Nephron progenitor cell (in vitro differentiated cells): Measurements from ENCODE around the gene SNRNP35.

Source experiments
- DNase-seq: peaks from one replicate; pipeline ENCODE4 v3.0.0; 2021
- H3K27ac Mint-ChIP-seq: 2 replicates; pipeline ENCODE4 v1.8.0; 2021; ENCODE audit warnings: mild to moderate bottlenecking, moderate library complexity, mixed read lengths
- H3K27me3 Mint-ChIP-seq: 2 replicates; pipeline ENCODE4 v1.8.0; 2021; ENCODE audit warnings: mild to moderate bottlenecking, low read depth, mixed read lengths; ENCODE audit not compliant: poor library complexity
- H3K36me3 Mint-ChIP-seq: 2 replicates; pipeline ENCODE4 v1.8.0; 2021; ENCODE audit warnings: low read depth, mixed read lengths
- H3K4me1 Mint-ChIP-seq: 2 replicates; pipeline ENCODE4 v1.8.0; 2021; ENCODE audit warnings: mixed read lengths
- H3K4me3 Mint-ChIP-seq: 2 replicates; pipeline ENCODE4 v1.8.0; 2021; ENCODE audit warnings: mild to moderate bottlenecking, moderate library complexity, mixed read lengths
- H3K9me3 Mint-ChIP-seq: 2 replicates; pipeline ENCODE4 v1.8.0; 2021; ENCODE audit warnings: mild to moderate bottlenecking, moderate library complexity, mixed read lengths
- TF ChIP-seq, protein P1 (sequence below): fragments of 200-600 bp; sonication (generic); IDR thresholded peaks from 2 replicates; pipeline ENCODE4 v1.5.0; 2021; ENCODE audit warnings: antibody characterized with exemption

Gene SNRNP35

DNA sequence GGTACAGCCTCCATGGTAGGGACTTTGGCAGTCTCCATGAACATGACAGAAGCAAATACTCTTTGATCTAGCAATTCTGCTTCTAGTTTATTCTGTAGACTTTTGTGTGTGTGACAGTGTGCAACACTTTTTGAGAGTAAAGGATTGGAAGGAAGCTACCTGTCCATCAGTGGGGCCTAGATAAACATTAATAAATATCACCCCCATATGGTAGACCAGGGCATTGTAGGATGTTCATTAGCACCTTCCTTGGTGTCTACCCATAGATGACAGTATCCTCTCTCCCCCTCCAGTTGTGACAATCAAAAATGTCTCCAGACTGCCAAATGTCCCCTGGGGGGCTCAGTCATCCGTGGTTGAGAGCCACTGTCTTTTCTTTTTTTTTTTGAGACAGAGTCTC is 10.8 kb downstream of the SNRNP35 start:
- Mint-ChIP-seq H3K4me1 (peaks cover 19% of the 10 kb centered on the region), H3K36me3 (peaks cover 58% of the 10 kb centered on the region), H3K27ac (no peak overlapping the region), H3K9me3 (no peaks in the 10 kb centered on the region), H3K27me3 (peaks cover 3% of the 10 kb centered on the region), H3K4me3 (no peak overlapping the region)
- TF ChIP-seq, protein P1, sequence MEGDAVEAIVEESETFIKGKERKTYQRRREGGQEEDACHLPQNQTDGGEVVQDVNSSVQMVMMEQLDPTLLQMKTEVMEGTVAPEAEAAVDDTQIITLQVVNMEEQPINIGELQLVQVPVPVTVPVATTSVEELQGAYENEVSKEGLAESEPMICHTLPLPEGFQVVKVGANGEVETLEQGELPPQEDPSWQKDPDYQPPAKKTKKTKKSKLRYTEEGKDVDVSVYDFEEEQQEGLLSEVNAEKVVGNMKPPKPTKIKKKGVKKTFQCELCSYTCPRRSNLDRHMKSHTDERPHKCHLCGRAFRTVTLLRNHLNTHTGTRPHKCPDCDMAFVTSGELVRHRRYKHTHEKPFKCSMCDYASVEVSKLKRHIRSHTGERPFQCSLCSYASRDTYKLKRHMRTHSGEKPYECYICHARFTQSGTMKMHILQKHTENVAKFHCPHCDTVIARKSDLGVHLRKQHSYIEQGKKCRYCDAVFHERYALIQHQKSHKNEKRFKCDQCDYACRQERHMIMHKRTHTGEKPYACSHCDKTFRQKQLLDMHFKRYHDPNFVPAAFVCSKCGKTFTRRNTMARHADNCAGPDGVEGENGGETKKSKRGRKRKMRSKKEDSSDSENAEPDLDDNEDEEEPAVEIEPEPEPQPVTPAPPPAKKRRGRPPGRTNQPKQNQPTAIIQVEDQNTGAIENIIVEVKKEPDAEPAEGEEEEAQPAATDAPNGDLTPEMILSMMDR, result no peak
- DNase-seq, result no peak

DNA sequence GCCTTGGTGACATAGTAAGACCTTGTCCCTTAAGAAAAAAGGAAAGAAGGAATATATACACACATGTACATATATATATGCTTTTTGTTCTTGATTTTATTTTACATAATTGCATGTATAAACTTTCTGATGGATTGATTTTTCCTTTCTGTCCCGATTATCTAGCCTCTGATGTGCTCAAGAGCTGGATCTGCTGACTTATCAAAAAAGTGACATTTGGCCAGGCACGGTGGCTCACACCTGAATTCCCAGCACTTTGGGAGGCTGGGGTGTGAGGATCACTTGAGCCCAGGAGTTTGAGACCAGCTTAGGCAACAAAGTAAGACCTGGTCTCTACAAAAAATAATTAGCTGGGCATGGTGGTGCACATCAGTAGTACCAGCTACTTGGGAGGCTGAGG is 12.0 kb downstream of the SNRNP35 start:
- H3K36me3 Mint-ChIP-seq, result peaks cover 59% of the 10 kb centered on the region
- peaks cover 3% of the 10 kb centered on the region for H3K27me3 Mint-ChIP-seq
- TF ChIP-seq, protein P1, result no peak
- H3K4me1 Mint-ChIP-seq, result peaks cover 26% of the 10 kb centered on the region
- no peak for DNase-seq
- H3K9me3 Mint-ChIP-seq, result no peaks in the 10 kb centered on the region
- H3K27ac Mint-ChIP-seq, result no peak overlapping the region
- no peak overlapping the region for H3K4me3 Mint-ChIP-seq

DNA sequence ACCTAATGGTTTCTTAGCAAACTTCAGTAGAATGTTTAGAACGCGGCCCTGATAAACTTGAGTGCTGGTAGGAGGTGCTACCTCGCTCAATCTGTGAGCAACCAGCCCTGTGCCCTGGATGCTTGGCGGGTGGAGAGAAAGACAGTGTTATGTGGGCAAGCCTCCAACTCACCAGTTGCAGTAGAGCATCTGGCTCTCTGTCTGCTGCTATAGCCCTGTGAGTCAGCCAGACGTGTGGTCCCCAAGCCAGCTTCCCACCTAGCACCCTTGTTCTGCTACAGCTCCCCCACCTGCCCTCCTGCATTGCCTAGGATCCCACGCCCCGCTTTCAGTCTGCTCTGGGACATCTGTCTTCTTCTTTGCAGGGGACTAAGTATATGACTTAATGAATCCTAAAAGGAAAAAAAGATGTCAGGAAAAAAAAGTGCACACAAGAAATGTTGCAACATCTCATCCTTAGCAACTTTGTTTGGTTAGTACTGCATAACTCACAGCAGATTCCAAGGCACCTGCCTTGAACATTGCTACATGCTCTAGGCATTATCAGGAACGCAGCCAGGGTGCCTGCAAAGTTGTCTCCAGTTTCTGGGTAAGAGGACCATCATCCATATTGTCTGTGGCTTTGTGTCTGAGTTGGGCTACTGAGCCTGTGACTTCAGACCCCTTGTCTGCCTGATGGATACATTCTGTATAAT is 13.6 kb downstream of the SNRNP35 start:
- H3K36me3 Mint-ChIP-seq, result peaks cover 55% of the 10 kb centered on the region

DNA sequence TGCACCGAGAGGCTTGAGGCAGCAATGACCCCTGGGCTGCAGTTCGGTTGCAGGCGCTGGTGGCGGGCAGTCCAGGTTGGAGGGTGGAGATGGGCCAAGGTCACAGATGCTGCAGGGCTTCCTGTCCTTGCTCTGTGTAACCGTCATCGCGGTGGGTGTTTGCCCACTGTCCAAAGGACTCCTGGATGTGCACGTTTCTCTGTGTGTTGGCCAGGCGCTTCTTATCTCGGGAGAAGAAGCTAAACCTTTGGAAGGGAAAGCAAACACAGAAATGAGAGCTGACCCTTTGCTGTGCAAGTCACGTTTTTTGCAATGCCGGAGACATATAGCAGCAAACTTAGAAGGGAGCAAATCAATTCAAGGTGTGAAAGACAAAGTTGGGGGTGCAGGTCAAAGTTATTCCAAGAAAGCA is 14.5 kb downstream of the SNRNP35 start:
- Mint-ChIP-seq H3K4me3 (no peak overlapping the region), H3K36me3 (peaks cover 64% of the 10 kb centered on the region), H3K27me3 (peaks cover 3% of the 10 kb centered on the region), H3K27ac (no peak overlapping the region), H3K4me1 (peaks cover 39% of the 10 kb centered on the region), H3K9me3 (no peaks in the 10 kb centered on the region)
- DNase-seq, result no peak
- TF ChIP-seq, protein P1, result no peak

More for the DNA sequence above, 13.6 kb downstream of the SNRNP35 start:
- TF ChIP-seq, protein P1, result no peak
- DNase-seq, result no peak
- H3K27me3 Mint-ChIP-seq, result peaks cover 3% of the 10 kb centered on the region
- no peaks in the 10 kb centered on the region for H3K9me3 Mint-ChIP-seq
- H3K27ac Mint-ChIP-seq, result peak overlapping the region; percentile 66
- H3K4me3 Mint-ChIP-seq, result no peak overlapping the region
- H3K4me1 Mint-ChIP-seq, result peaks cover 33% of the 10 kb centered on the region

DNA sequence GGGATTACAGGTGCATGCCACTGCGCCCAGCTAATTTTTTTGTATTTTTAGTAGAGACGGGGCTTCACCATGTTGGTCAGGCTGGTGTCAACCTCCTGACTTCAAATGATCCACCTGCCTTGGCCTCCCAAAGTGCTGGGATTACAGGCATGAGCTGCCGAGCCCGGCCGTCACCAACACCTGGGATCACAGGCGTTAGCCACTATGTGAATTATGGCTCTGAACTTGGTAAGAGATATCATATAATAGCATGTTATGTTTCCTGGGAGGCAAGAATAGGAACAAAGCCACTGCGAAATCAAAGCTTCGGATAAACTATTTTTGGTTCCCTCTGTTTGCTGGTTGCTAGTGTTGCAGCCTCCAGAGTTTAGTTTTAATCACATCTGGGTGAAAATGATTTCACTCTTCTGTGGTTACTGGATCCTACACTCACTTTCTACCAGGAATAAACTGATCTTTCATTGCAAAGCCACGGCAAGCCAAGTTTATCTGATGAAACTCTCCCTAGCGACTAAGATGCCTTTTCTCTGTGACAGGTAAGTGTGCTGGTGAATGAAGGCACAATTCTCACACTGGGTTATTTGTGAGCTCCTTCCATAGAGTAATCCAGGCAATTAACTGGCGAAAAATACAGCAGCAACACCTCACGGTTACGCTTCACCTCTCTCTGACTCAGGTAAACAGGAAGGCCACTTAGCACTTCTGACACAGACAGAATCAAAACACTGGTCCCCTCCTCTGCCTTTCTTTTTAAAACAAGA is 16.7 kb downstream of the SNRNP35 start:
- Mint-ChIP-seq H3K9me3 (no peaks in the 10 kb centered on the region), H3K36me3 (peaks cover 75% of the 10 kb centered on the region)

More for the DNA sequence above, 16.7 kb downstream of the SNRNP35 start:
- DNase-seq, result no peak
- peaks cover 3% of the 10 kb centered on the region for H3K27me3 Mint-ChIP-seq
- peak overlapping the region; percentile 58 for H3K4me3 Mint-ChIP-seq
- H3K27ac Mint-ChIP-seq, result peak overlapping the region; percentile 97
- TF ChIP-seq, protein P1, result no peak
- H3K4me1 Mint-ChIP-seq, result peaks cover 31% of the 10 kb centered on the region
